Renal cortical epithelial cell (primary cell): Measurements from ENCODE around the gene VENTX. TPM values are rescaled to one million over a fixed set of nuclear protein-coding genes. Genes with fewer than 3 reads are reported as not detected.

Experiments
- DNase-seq: peaks from one replicate; pipeline ENCODE4 v3.0.0-alpha.2; 2011; ENCODE audit warnings: low read depth
- total RNA-seq: library from RNA; depleted of rRNA; stranded (reverse); fragments of >200 nt; gene quantifications from 2 replicates; pipeline ENCODE4 v1.2.3, GENCODE V29; 2014

Gene VENTX
- total RNA-seq, 1 donor from 2014 or later = not detected

GRCh38 chr10:133201948-133202725 is 35.5 kb upstream of the VENTX start:
- DNase-seq = no peak

GRCh38 chr10:133202778-133203651 is 34.6 kb upstream of the VENTX start:
- no peak for DNase-seq

- DNase-seq = no peak
Measured at GRCh38 chr10:133203652-133204195, 33.9 kb upstream of the VENTX start.

- DNase-seq = no peak
Measured at GRCh38 chr10:133204226-133205015, 33.2 kb upstream of the VENTX start.

- no peak for DNase-seq
Measured at GRCh38 chr10:133205146-133205545, 32.5 kb upstream of the VENTX start.

GRCh38 chr10:133206356-133207040 is 31.2 kb upstream of the VENTX start:
- DNase-seq = no peak

- DNase-seq = no peak
Measured at GRCh38 chr10:133207041-133207600, 30.5 kb upstream of the VENTX start.

GRCh38 chr10:133207627-133208026 is 30.0 kb upstream of the VENTX start:
- DNase-seq = no peak

GRCh38 chr10:133208466-133208865 is 29.2 kb upstream of the VENTX start:
- no peak for DNase-seq

- DNase-seq = no peak
Measured at GRCh38 chr10:133209117-133209516, 28.5 kb upstream of the VENTX start.

GRCh38 chr10:133209641-133210040 is 28.0 kb upstream of the VENTX start:
- DNase-seq = no peak

- DNase-seq = no peak
Measured at GRCh38 chr10:133210398-133211140, 27.1 kb upstream of the VENTX start.

GRCh38 chr10:133211141-133211830 is 26.4 kb upstream of the VENTX start:
- DNase-seq = no peak

GRCh38 chr10:133211959-133212852 is 25.4 kb upstream of the VENTX start:
- no peak for DNase-seq

GRCh38 chr10:133212853-133213494 is 24.7 kb upstream of the VENTX start:
- DNase-seq = no peak

GRCh38 chr10:133213641-133214467 is 23.8 kb upstream of the VENTX start:
- DNase-seq = no peak
